Measurements from ENCODE around the gene FLYWCH2. TPM values are rescaled to one million over a fixed set of nuclear protein-coding genes. Genes with fewer than 3 reads are reported as not detected.

FLYWCH2 gene
- total and polyA plus RNA-seq, 2 donors (not counting 3 experiments of a cell fraction or from before 2014, with no cell fraction given), result 18.3 to 34.6 TPM

- H3K4me1 ChIP-seq (ENCODE audit: control insufficient read depth, extremely low read depth, insufficient read depth, low read length), result peaks cover 9% of the 10 kb centered on the region
- no peaks in the 10 kb centered on the region for H3K79me2 ChIP-seq (ENCODE audit: control insufficient read depth, insufficient read depth, low read length)
- peak overlapping the region; percentile 85 for H3K4me2 ChIP-seq (ENCODE audit: insufficient read depth, low read length)
- no peaks in the 10 kb centered on the region for H3K9me3 ChIP-seq (replicated peaks; ENCODE audit: control insufficient read depth, insufficient read depth, low read length)
- FAIRE-seq (peak; percentile 95), DNase-seq (ENCODE audit: low read depth, low spot score) (peak; percentile 89)
- CTCF ChIA-PET, result interaction anchor here (0.9 kb wide), 1 partner anchor 30 kb away, joined by 3 read pairs; no protein-coding TSS in a partner anchor
- H3K27me3 ChIP-seq (ENCODE audit: control insufficient read depth in 2 of 2, insufficient read depth in 2 of 2, low read length in 2 of 2), result no peaks in the 10 kb centered on the region
- H3K9me1 ChIP-seq (replicated peaks; ENCODE audit: control insufficient read depth, extremely low read depth, insufficient read depth, low read length), result no peaks in the 10 kb centered on the region
- peak overlapping the region; percentile 73 for H2AFZ ChIP-seq (ENCODE audit: low read depth, low read length)
- dilution Hi-C loops (cut with MboI; ENCODE audit: extremely low pct_ligation_motif_present, low sequenced_read_pairs), result no loop called here
- H3K9ac ChIP-seq (replicated peaks; ENCODE audit: extremely low read depth, insufficient read depth, low read length), result peak overlapping the region; percentile 65
- BruUV-seq (replicated peaks), result no TSS peak
- peak; percentile 33 for TF ChIP-seq POLR2AphosphoS5 (IDR thresholded peaks at IDR 0.05; ENCODE audit: insufficient read depth, low read depth, low read length)
- TF ChIP-seq, protein P1, sequence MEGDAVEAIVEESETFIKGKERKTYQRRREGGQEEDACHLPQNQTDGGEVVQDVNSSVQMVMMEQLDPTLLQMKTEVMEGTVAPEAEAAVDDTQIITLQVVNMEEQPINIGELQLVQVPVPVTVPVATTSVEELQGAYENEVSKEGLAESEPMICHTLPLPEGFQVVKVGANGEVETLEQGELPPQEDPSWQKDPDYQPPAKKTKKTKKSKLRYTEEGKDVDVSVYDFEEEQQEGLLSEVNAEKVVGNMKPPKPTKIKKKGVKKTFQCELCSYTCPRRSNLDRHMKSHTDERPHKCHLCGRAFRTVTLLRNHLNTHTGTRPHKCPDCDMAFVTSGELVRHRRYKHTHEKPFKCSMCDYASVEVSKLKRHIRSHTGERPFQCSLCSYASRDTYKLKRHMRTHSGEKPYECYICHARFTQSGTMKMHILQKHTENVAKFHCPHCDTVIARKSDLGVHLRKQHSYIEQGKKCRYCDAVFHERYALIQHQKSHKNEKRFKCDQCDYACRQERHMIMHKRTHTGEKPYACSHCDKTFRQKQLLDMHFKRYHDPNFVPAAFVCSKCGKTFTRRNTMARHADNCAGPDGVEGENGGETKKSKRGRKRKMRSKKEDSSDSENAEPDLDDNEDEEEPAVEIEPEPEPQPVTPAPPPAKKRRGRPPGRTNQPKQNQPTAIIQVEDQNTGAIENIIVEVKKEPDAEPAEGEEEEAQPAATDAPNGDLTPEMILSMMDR (IDR thresholded peaks at IDR 0.05; ENCODE audit: extremely low read depth in 1 of 2, insufficient read depth in 1 of 2, low read depth in 1 of 2, low read length in 2 of 2), result peak; percentile 89 to 98
- TF ChIP-seq EZH2 (IDR thresholded peaks at IDR 0.05; ENCODE audit: borderline replicate concordance, low read depth, low read length, severe bottlenecking), result no peak
- H3K36me3 ChIP-seq (ENCODE audit: control insufficient read depth in 2 of 2, extremely low read depth in 1 of 2, insufficient read depth in 2 of 2, low read length in 2 of 2), result no peaks in the 10 kb centered on the region
- H3K27ac ChIP-seq (ENCODE audit: insufficient read depth, low read depth, low read length), result peak overlapping the region; percentile 30
- intact Hi-C loops (cut with micrococcal nuclease), result loop anchor here (1.0 to 2.0 kb wide), 4 partner anchors 15 to 116 kb away; partner anchors contain the start of genes FLYWCH2 and TNFRSF12A
- H4K20me1 ChIP-seq (replicated peaks; ENCODE audit: control insufficient read depth, extremely low read depth, insufficient read depth, low read length), result no peaks in the 10 kb centered on the region
- POLR2A ChIA-PET, result no interaction called here
- H3K4me3 ChIP-seq (replicated peaks in 1 of 3; ENCODE audit: insufficient read depth in 1 of 3, low read depth in 1 of 3, low read length in 3 of 3), result peak overlapping the region; percentile 58 to 78 (median 73)
These were observed 21.3 kb downstream of the FLYWCH2 start for GRCh38 chr16:2904100-2904921.

All from endothelial cell of umbilical vein (primary cell).